ENCODE results near the gene SYAP1.
"Not testable (repeated sequence)": the region's sequence is repeated elsewhere in the genome, so short reads cannot be mapped to it uniquely, and the experiment has no call there.

SYAP1 gene

GRCh38 chrX:16756724-16757123, 37.3 kb downstream of the SYAP1 start:
- ChIA-PET POLR2A (no interaction called here), CTCF (interaction anchor here (1.8 kb wide), 1 partner anchor 10 kb away, joined by 4 read pairs; no protein-coding TSS in a partner anchor)
- WGBS (ENCODE audit: insufficient coverage), result 95% methylated on average over 4 of the region's 4 CpGs

GRCh38 chrX:16761500-16761899, 42.1 kb downstream of the SYAP1 start:
- H3K4me3 ChIP-seq (ENCODE audit: control insufficient read depth in 1 of 7, extremely low read depth in 1 of 7, insufficient read depth in 4 of 7, low read depth in 2 of 7, low read length in 6 of 7); DNase-seq; H3K27ac ChIP-seq (ENCODE audit: insufficient read depth in 1 of 2, low read depth in 1 of 2, low read length in 2 of 2, poor library complexity in 1 of 2, severe bottlenecking in 2 of 2); CTCF ChIA-PET; POLR2A ChIA-PET; H3K27me3 ChIP-seq (replicated peaks in 2 of 5; ENCODE audit: control insufficient read depth in 4 of 5, insufficient read depth in 5 of 5, low read length in 4 of 5); H3K4me1 ChIP-seq (ENCODE audit: control extremely low read depth in 1 of 4, control insufficient read depth in 4 of 4, insufficient read depth in 4 of 4, low read length in 3 of 4); H3K9me3 ChIP-seq (ENCODE audit: control extremely low read depth in 1 of 5, control insufficient read depth in 4 of 5, insufficient read depth in 2 of 5, low read depth in 1 of 5, low read length in 4 of 5): not testable (repeated sequence)
- WGBS (ENCODE audit: insufficient coverage), result 90% methylated on average over 2 of the region's 4 CpGs
- H3K36me3 ChIP-seq (ENCODE audit: control insufficient read depth in 4 of 4, insufficient read depth in 4 of 4, low read length in 3 of 4), result peaks cover 3 to 15% (median 5%) of the 10 kb centered on the region in 4 experiments

More at GRCh38 chrX:16756724-16757123, 37.3 kb downstream of the SYAP1 start:
- Histone ChIP-seq H3K36me3 (ENCODE audit: control insufficient read depth in 4 of 4, insufficient read depth in 4 of 4, low read length in 3 of 4) (peaks cover 3 to 24% (median 11%) of the 10 kb centered on the region in 4 experiments), H3K27me3 (replicated peaks in 2 of 5; ENCODE audit: control insufficient read depth in 4 of 5, insufficient read depth in 5 of 5, low read length in 4 of 5) (peaks cover 0 to 16% (median 0%) of the 10 kb centered on the region in 5 experiments), H3K9me3 (ENCODE audit: control extremely low read depth in 1 of 5, control insufficient read depth in 4 of 5, insufficient read depth in 2 of 5, low read depth in 1 of 5, low read length in 4 of 5) (no peaks in the 10 kb centered on the region), H3K27ac (ENCODE audit: insufficient read depth in 1 of 2, low read depth in 1 of 2, low read length in 2 of 2, poor library complexity in 1 of 2, severe bottlenecking in 2 of 2) (no peak overlapping the region), H3K4me1 (ENCODE audit: control extremely low read depth in 1 of 4, control insufficient read depth in 4 of 4, insufficient read depth in 4 of 4, low read length in 3 of 4) (no peaks in the 10 kb centered on the region), H3K4me3 (ENCODE audit: control insufficient read depth in 1 of 7, extremely low read depth in 1 of 7, insufficient read depth in 4 of 7, low read depth in 2 of 7, low read length in 6 of 7) (no peak overlapping the region)
- DNase-seq, result no peak

DNA sequence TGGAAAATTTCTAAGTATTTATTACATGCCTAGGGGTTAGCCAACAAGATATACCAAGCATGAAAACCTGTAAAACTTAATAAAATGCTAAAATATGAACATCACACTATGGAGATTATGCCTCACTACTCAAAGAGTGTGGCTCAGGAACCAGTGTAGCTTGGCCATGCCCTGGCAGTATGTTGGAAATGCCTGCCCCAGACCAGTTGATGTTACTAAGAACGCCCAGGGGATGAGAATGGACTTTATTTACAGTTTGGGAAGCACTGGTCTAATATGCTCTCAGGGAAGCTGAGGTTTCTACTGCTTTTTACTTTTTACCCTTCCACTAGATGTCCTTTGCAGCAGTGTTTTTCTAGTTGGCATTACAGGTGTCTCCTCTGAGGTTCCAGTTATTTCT, 43.2 kb downstream of the SYAP1 start:
- POLR2A ChIA-PET, result interaction anchor here (0.9 kb wide), 1 partner anchor 23 kb away, joined by 3 read pairs; the partner anchor contains the start of gene TXLNG
- Histone ChIP-seq H3K9me3 (ENCODE audit: control extremely low read depth in 1 of 5, control insufficient read depth in 4 of 5, insufficient read depth in 2 of 5, low read depth in 1 of 5, low read length in 4 of 5) (no peaks in the 10 kb centered on the region), H3K27ac (ENCODE audit: insufficient read depth in 1 of 2, low read depth in 1 of 2, low read length in 2 of 2, poor library complexity in 1 of 2, severe bottlenecking in 2 of 2) (no peak overlapping the region), H3K4me1 (ENCODE audit: control extremely low read depth in 1 of 4, control insufficient read depth in 4 of 4, insufficient read depth in 4 of 4, low read length in 3 of 4) (no peaks in the 10 kb centered on the region), H3K4me3 (ENCODE audit: control insufficient read depth in 1 of 7, extremely low read depth in 1 of 7, insufficient read depth in 4 of 7, low read depth in 2 of 7, low read length in 6 of 7) (no peak overlapping the region), H3K27me3 (replicated peaks in 2 of 5; ENCODE audit: control insufficient read depth in 4 of 5, insufficient read depth in 5 of 5, low read length in 4 of 5) (peaks cover 0 to 5% (median 0%) of the 10 kb centered on the region in 5 experiments), H3K36me3 (ENCODE audit: control insufficient read depth in 4 of 4, insufficient read depth in 4 of 4, low read length in 3 of 4) (peaks cover 3 to 9% (median 4%) of the 10 kb centered on the region in 4 experiments)
- no CpG with 5 or more reads among the region's 1 CpG for WGBS (ENCODE audit: insufficient coverage)
- CTCF ChIA-PET, result no interaction called here
- DNase-seq, result no peak

DNA sequence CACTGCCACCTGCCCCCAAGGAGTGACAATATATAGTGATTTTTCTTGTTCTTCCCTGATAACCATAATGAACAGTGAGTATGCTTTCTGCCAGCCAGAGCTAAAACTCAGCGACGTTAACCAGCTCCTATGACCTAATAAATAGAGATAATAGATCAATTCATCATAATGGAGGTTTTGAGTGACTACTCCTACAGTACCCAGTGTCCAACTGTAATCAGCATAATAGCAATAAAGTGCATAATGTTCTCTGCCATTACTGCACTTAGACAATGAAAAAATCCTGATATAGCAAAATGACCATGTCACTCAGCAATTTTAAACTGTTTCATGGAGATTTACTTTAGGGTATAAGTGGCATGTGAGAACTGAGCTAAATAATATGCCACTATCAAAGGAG, 46.2 kb downstream of the SYAP1 start:
- POLR2A ChIA-PET, result no interaction called here

GRCh38 chrX:16770970-16771482, 51.6 kb downstream of the SYAP1 start:
- no CpG with 5 or more reads among the region's 2 CpGs for WGBS (ENCODE audit: insufficient coverage)
- ChIA-PET POLR2A (interaction anchor here (1.0 kb wide), 1 partner anchor 11 kb away, joined by 3 read pairs; no protein-coding TSS in a partner anchor), CTCF (interaction anchor here (0.8 kb wide), 1 partner anchor 12 kb away, joined by 3 read pairs; no protein-coding TSS in a partner anchor)
- peaks cover 0 to 7% (median 0%) of the 10 kb centered on the region in 5 experiments for H3K9me3 ChIP-seq (ENCODE audit: control extremely low read depth in 1 of 5, control insufficient read depth in 4 of 5, insufficient read depth in 2 of 5, low read depth in 1 of 5, low read length in 4 of 5)
- peaks cover 0 to 18% (median 0%) of the 10 kb centered on the region in 5 experiments for H3K27me3 ChIP-seq (replicated peaks in 2 of 5; ENCODE audit: control insufficient read depth in 4 of 5, insufficient read depth in 5 of 5, low read length in 4 of 5)
- H3K27ac ChIP-seq (ENCODE audit: insufficient read depth in 1 of 2, low read depth in 1 of 2, low read length in 2 of 2, poor library complexity in 1 of 2, severe bottlenecking in 2 of 2), result no peak overlapping the region
- no peaks in the 10 kb centered on the region for H3K36me3 ChIP-seq (ENCODE audit: control insufficient read depth in 4 of 4, insufficient read depth in 4 of 4, low read length in 3 of 4)
- H3K4me3 ChIP-seq (ENCODE audit: control insufficient read depth in 1 of 7, extremely low read depth in 1 of 7, insufficient read depth in 4 of 7, low read depth in 2 of 7, low read length in 6 of 7), result no peak overlapping the region
- H3K4me1 ChIP-seq (ENCODE audit: control extremely low read depth in 1 of 4, control insufficient read depth in 4 of 4, insufficient read depth in 4 of 4, low read length in 3 of 4), result no peaks in the 10 kb centered on the region
- DNase-seq, result no peak

More for the DNA sequence above, 46.2 kb downstream of the SYAP1 start:
- no peak overlapping the region for H3K4me3 ChIP-seq (ENCODE audit: control insufficient read depth in 1 of 7, extremely low read depth in 1 of 7, insufficient read depth in 4 of 7, low read depth in 2 of 7, low read length in 6 of 7)
- DNase-seq, result no peak
- H3K27me3 ChIP-seq (replicated peaks in 2 of 5; ENCODE audit: control insufficient read depth in 4 of 5, insufficient read depth in 5 of 5, low read length in 4 of 5), result peaks cover 0 to 14% (median 0%) of the 10 kb centered on the region in 5 experiments
- no CpG with 5 or more reads among the region's 2 CpGs for WGBS (ENCODE audit: insufficient coverage)
- peaks cover 0 to 7% (median 0%) of the 10 kb centered on the region in 5 experiments for H3K9me3 ChIP-seq (ENCODE audit: control extremely low read depth in 1 of 5, control insufficient read depth in 4 of 5, insufficient read depth in 2 of 5, low read depth in 1 of 5, low read length in 4 of 5)
- peaks cover 0 to 2% (median 0%) of the 10 kb centered on the region in 4 experiments for H3K36me3 ChIP-seq (ENCODE audit: control insufficient read depth in 4 of 4, insufficient read depth in 4 of 4, low read length in 3 of 4)
- CTCF ChIA-PET, result no interaction called here
- no peaks in the 10 kb centered on the region for H3K4me1 ChIP-seq (ENCODE audit: control extremely low read depth in 1 of 4, control insufficient read depth in 4 of 4, insufficient read depth in 4 of 4, low read length in 3 of 4)
- H3K27ac ChIP-seq (ENCODE audit: insufficient read depth in 1 of 2, low read depth in 1 of 2, low read length in 2 of 2, poor library complexity in 1 of 2, severe bottlenecking in 2 of 2), result no peak overlapping the region

GRCh38 chrX:16771483-16772398, 52.3 kb downstream of the SYAP1 start:
- H3K27me3 ChIP-seq (replicated peaks in 2 of 5; ENCODE audit: control insufficient read depth in 4 of 5, insufficient read depth in 5 of 5, low read length in 4 of 5), result peaks cover 0 to 15% (median 0%) of the 10 kb centered on the region in 5 experiments
- CTCF ChIA-PET, result interaction anchor here (0.8 kb wide), 1 partner anchor 11 kb away, joined by 3 read pairs; no protein-coding TSS in a partner anchor
- 69% methylated on average over 7 of the region's 16 CpGs for WGBS (ENCODE audit: insufficient coverage)

More at GRCh38 chrX:16771483-16772398, 52.3 kb downstream of the SYAP1 start:
- peaks cover 0 to 7% (median 0%) of the 10 kb centered on the region in 5 experiments for H3K9me3 ChIP-seq (ENCODE audit: control extremely low read depth in 1 of 5, control insufficient read depth in 4 of 5, insufficient read depth in 2 of 5, low read depth in 1 of 5, low read length in 4 of 5)
- peak overlapping the region in 1 of 2 experiments; percentile 56 for H3K27ac ChIP-seq (ENCODE audit: insufficient read depth in 1 of 2, low read depth in 1 of 2, low read length in 2 of 2, poor library complexity in 1 of 2, severe bottlenecking in 2 of 2)
- H3K4me1 ChIP-seq (ENCODE audit: control extremely low read depth in 1 of 4, control insufficient read depth in 4 of 4, insufficient read depth in 4 of 4, low read length in 3 of 4), result no peaks in the 10 kb centered on the region
- POLR2A ChIA-PET, result interaction anchor here (1.0 kb wide), 1 partner anchor 12 kb away, joined by 3 read pairs; no protein-coding TSS in a partner anchor
- H3K36me3 ChIP-seq (ENCODE audit: control insufficient read depth in 4 of 4, insufficient read depth in 4 of 4, low read length in 3 of 4), result no peaks in the 10 kb centered on the region
- DNase-seq, result no peak
- H3K4me3 ChIP-seq (ENCODE audit: control insufficient read depth in 1 of 7, extremely low read depth in 1 of 7, insufficient read depth in 4 of 7, low read depth in 2 of 7, low read length in 6 of 7), result no peak overlapping the region
